PC-3 (cell line): Measurements from ENCODE around the gene GPC1.

Experiments
- CTCF ChIP-seq: fragments of 300-600 bp; sonication (generic); conservative IDR thresholded peaks from 2 replicates; pipeline ENCODE4 v1.5.1; 2017; ENCODE audit warnings: antibody characterized with exemption, low read depth, mild to moderate bottlenecking, low read length
- EZH2phosphoT487 ChIP-seq: fragments of 300-600 bp; sonication (generic); IDR thresholded peaks from 2 replicates; pipeline ENCODE4 v1.6.1; 2018; ENCODE audit warnings: mild to moderate bottlenecking, antibody characterized with exemption, low read length, borderline replicate concordance

GRCh38 chr2:240437551-240437860 is 2.0 kb downstream of the GPC1 start:
- TF ChIP-seq CTCF (no peak), EZH2phosphoT487 (no peak)
